GM10248 (cell line): ENCODE measurements around the gene B3GAT1.

ENCODE experiments used
- CTCF ChIA-PET: fragments of 300-600 bp; sonication (Branson Sonifier 250); formaldehyde crosslinking; extraction: SDS; loops from one replicate; lab custom pipeline; 2021; ENCODE audit warnings: antibody characterized with exemption; lab: Yijun Ruan, JAX
- POLR2A ChIA-PET: fragments of 350-650 bp; sonication (Branson Sonifier 250); formaldehyde crosslinking; extraction: SDS; loops from one replicate; lab custom pipeline; 2020; ENCODE audit warnings: antibody characterized with exemption; lab: Yijun Ruan, JAX
- DNase-seq: peaks from one replicate; pipeline ENCODE4 v3.0.0; 2012; ENCODE audit errors: extremely low spot score
- CTCF ChIP-seq: IDR thresholded peaks from 2 replicates; pipeline ENCODE4 v1.5.1; 2012; ENCODE audit warnings: mild to moderate bottlenecking, low read depth; ENCODE audit errors: extremely low read depth, missing control alignments, control extremely low read depth

The B3GAT1 gene

DNA sequence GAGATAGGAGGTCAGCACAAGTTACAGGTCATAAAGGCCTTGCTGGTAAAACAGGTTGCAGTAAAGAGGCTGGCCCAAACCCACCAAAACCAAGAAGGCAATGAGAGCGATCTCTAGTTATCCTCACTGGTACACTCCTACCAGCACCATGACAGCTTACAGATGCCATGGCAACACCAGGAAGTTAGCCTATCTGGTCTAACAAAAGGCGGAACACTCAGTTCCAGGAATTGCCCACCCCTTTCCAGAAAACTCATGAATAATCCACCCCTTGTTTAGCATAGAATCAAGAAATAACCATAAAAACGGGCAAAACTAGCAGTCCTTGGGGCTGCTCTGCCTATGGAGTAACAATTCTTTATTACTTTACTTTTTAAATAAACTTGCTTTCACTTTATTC is 43.5 kb upstream of the B3GAT1 start:
- no peak for TF ChIP-seq CTCF
- CTCF ChIA-PET, result no interaction called here
- no peak for DNase-seq
- POLR2A ChIA-PET, result no interaction called here

DNA sequence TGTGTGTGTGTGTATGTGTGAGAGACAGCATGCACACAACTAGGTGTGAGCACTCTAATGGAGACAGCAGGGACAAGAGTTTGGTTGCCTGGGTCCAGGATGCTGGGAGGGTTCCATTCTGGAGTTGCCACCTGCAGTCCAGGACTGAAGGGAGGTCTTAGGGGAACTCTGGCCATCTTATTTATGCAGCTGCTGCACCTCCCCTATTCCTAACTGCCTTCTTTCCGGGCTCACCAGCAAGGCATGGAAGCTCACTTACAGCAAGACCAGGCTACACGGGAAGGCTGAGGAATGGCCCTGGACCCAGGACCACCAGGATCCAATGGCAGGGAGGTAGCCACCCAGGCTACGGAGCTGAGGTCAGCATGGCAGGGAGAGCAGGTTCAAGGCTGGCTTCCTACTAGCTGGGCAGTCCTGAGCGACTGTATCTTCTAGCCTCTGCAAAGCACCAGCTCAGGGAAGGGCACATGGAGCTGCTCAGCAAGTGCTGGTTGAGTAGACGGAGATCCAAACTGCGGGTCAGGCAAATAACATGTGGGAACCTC is 42.2 kb upstream of the B3GAT1 start:
- no peak for DNase-seq
- ChIA-PET CTCF (interaction anchor here (1.5 kb wide), 1 partner anchor 15 kb away, joined by 5 read pairs; no protein-coding TSS in a partner anchor), POLR2A (no interaction called here)
- TF ChIP-seq CTCF, result no peak

DNA sequence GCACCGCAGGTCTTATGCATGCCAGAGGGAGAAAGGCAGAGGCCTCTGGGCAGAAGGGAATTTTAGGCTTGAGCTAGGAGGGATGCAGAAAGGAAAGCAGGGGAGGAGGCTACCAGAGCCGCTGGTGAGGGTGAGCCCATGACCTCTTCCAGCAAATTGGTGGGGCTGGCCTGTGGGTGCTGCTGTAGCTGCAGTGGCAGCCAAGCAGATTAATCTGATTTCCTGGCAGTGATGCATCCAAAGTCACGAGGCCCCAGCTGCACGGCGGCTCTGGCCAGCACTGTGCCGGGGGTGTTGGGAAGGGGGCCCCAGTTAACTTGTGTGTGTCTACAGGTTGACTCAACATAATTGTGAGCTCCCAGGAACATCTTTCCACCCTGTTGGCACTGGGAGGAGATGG is 41.4 kb upstream of the B3GAT1 start:
- no peak for DNase-seq
- ChIA-PET POLR2A (no interaction called here), CTCF (interaction anchor here (0.9 to 1.5 kb wide), 2 partner anchors 9 to 15 kb away, joined by 3 to 5 read pairs; no protein-coding TSS in a partner anchor)
- no peak for TF ChIP-seq CTCF

DNA sequence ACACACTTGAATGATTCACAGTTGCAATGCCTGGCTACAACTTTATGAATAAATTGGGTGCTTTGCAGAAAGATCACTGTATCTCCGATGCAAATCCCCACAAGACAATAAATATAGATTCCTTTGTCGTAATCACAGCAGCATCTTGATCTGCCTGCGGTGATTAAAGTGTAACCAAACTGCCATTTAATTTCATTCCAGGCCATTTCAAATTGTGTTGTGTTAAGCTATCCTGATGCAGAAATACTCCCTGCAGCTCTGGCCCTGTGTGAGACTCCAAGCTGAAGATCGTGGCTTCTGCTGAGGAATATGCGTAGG is 40.8 kb upstream of the B3GAT1 start:
- DNase-seq, result no peak
- CTCF ChIA-PET, result interaction anchor here (0.9 kb wide), 1 partner anchor 10 kb away, joined by 3 read pairs; no protein-coding TSS in a partner anchor
- POLR2A ChIA-PET, result no interaction called here
- no peak for TF ChIP-seq CTCF

DNA sequence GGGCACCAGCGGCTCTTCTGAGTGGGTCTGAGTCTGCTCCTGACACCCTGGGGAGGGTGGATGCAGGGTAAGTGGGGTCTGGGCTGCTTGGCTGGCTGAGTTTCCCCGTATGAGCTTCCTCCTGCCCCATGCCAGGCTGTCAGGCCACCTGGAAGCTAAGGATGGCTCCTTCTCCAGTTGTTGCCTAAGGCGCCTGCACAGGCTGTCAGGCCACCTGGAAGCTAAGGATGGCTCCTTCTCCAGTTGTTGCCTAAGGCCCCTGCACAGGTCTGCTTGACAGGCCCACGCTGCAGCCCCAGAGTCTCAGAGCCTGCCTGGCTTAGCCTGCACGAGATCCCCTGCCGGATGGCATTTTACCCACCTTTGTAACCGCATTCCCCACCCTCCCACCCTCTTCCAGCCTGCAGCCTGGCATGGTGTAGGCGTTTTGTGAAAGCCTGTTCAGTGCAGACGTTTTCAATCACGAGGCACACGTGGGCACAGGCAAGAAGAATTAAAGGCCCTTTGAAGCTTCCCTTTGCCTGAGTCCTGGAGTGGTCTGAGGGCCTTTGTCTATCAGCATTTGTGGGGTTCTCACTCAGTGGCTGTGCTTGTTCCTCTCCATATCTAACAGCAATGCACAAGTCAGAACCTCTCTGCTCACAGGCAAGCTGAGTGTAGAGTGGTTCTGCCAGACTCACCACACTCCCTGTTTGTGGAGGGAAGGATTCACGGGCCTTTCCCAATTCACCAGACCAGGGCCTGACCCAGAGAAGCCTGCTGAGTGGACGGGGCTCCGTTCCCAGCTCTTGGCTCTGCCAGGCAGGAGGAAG is 40.2 kb upstream of the B3GAT1 start:
- CTCF ChIA-PET, result no interaction called here
- no peak for TF ChIP-seq CTCF
- POLR2A ChIA-PET, result no interaction called here
- no peak for DNase-seq

GRCh38 chr11:134450186-134450585 is 38.1 kb upstream of the B3GAT1 start:
- DNase-seq, result no peak
- CTCF ChIA-PET, result no interaction called here
- no peak for TF ChIP-seq CTCF
- POLR2A ChIA-PET, result no interaction called here
